ENCODE measurements around the gene RANBP9.
A peak's percentile ranks its signal among the peaks of the same experiment; 100 is the strongest.

Gene RANBP9

GRCh38 chr6:13643125-13643524, 68.5 kb downstream of the RANBP9 start:
- no peak for DNase-seq

- no peak for DNase-seq
These were observed 70.3 kb downstream of the RANBP9 start for GRCh38 chr6:13641315-13641714.

GRCh38 chr6:13638626-13639025, 73.0 kb downstream of the RANBP9 start:
- no peak for DNase-seq

GRCh38 chr6:13638014-13638413, 73.6 kb downstream of the RANBP9 start:
- DNase-seq = no peak

GRCh38 chr6:13635948-13636658, 75.5 kb downstream of the RANBP9 start:
- DNase-seq = no peak

GRCh38 chr6:13633343-13633742, 78.3 kb downstream of the RANBP9 start:
- no peak for DNase-seq

GRCh38 chr6:13630499-13630898, 81.1 kb downstream of the RANBP9 start:
- DNase-seq = no peak

GRCh38 chr6:13629459-13630116, 82.0 kb downstream of the RANBP9 start:
- no peak for DNase-seq

- no peak for DNase-seq
These were observed 86.8 kb downstream of the RANBP9 start for GRCh38 chr6:13624871-13625288.

- DNase-seq = no peak
These were observed 94.6 kb downstream of the RANBP9 start for GRCh38 chr6:13617066-13617465.

GRCh38 chr6:13615792-13616120, 95.9 kb downstream of the RANBP9 start:
- DNase-seq = peak; percentile 31

- peak; percentile 96 for DNase-seq
These were observed 96.5 kb downstream of the RANBP9 start, which contains the start of gene NOL7 for GRCh38 chr6:13614926-13615791. Gene NOL7, plus strand, starts transcription at chr6:13615335. Its CDS starts 24 bp downstream, at chr6:13615359.

GRCh38 chr6:13614126-13614925, 97.3 kb downstream of the RANBP9 start:
- no peak for DNase-seq

GRCh38 chr6:13613029-13613594, 98.5 kb downstream of the RANBP9 start:
- DNase-seq = no peak

- no peak for DNase-seq
These were observed 99.9 kb downstream of the RANBP9 start for GRCh38 chr6:13611715-13612114.

- no peak for DNase-seq
These were observed 106.0 kb downstream of the RANBP9 start for GRCh38 chr6:13605634-13606033.

GRCh38 chr6:13604546-13605416, 106.9 kb downstream of the RANBP9 start:
- DNase-seq = no peak

GRCh38 chr6:13604135-13604534, 107.5 kb downstream of the RANBP9 start:
- no peak for DNase-seq

GRCh38 chr6:13600036-13600435, 111.6 kb downstream of the RANBP9 start:
- no peak for DNase-seq

- DNase-seq = no peak
These were observed 114.6 kb downstream of the RANBP9 start for GRCh38 chr6:13597073-13597472.

- DNase-seq = no peak
These were observed 117.9 kb downstream of the RANBP9 start for GRCh38 chr6:13593720-13594119.

All from effector CD8-positive, alpha-beta T cell (primary cell).